Peyer's patch (tissue), 4 donors: ENCODE measurements around the gene CEND1.

Source experiments
- POLR2A ChIP-seq, 2 donors: fragments of 450-650 bp; IDR thresholded peaks; one replicate each; pipeline ENCODE4 v1.5.1; 2017; ENCODE audit warnings: antibody characterized with exemption in 2 of 2, mild to moderate bottlenecking in 2 of 2, moderate library complexity in 2 of 2
- TF ChIP-seq, protein P1 (sequence below), 6 experiments: fragments of 450-650 bp in 4 of 6; fragments of 200-600 bp in 2 of 6; sonication (generic) in 1 of 6; IDR thresholded peaks; one replicate each; pipeline ENCODE4 v1.5.1; 2017 to 2019; ENCODE audit warnings: antibody characterized with exemption in 6 of 6, mild to moderate bottlenecking in 3 of 6, moderate library complexity in 1 of 6

DNA sequence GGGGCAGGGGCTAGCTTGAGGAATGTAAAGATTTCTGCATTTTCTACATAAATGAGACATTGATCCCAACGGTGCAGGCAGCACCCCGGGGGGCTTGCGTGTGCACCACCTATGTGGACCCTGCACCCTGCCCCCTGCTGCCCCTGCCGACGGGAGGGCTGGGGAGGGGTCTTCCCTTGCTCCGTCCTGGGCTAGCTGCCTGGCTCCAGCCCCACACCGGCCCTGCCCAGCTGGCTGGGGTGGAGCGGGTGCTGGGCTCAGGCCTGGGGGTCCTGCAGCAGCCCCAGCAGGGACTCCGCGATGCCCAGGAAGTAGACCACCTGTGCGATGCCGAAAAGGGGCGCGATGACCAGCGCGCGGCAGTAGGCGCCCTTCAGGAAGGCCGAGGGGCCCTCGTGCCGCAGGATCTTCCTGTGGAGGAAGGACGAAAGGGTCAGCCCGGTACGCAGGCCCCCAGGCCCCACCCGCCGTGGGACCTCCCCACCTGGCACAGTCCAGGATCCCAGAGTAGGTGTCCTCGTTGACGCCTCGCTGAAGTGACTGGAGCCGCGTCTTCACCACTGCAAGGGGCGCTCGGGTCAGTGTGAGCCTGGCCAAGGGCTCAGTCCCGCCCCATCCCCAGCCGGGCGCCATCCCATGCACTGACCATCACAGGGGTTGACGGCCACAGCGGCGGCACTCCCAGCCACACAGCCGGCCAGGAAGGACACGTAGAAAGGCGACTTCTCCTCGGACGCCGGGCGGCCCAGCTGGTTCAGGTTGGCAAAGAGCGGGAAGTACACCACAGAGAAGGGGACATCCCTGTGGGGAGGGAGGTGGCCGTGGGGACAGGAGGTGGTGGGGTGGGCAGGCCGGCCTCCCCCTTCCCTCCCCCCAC is 2.0 kb upstream of the CEND1 start:
- TF ChIP-seq, protein P1, sequence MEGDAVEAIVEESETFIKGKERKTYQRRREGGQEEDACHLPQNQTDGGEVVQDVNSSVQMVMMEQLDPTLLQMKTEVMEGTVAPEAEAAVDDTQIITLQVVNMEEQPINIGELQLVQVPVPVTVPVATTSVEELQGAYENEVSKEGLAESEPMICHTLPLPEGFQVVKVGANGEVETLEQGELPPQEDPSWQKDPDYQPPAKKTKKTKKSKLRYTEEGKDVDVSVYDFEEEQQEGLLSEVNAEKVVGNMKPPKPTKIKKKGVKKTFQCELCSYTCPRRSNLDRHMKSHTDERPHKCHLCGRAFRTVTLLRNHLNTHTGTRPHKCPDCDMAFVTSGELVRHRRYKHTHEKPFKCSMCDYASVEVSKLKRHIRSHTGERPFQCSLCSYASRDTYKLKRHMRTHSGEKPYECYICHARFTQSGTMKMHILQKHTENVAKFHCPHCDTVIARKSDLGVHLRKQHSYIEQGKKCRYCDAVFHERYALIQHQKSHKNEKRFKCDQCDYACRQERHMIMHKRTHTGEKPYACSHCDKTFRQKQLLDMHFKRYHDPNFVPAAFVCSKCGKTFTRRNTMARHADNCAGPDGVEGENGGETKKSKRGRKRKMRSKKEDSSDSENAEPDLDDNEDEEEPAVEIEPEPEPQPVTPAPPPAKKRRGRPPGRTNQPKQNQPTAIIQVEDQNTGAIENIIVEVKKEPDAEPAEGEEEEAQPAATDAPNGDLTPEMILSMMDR (IDR thresholded peaks at IDR 0.05), result no peak
- no peak for TF ChIP-seq POLR2A (IDR thresholded peaks at IDR 0.05)
